AG09319 (cell line): Measurements from ENCODE around the gene SIM1.

Source experiments
- DNase-seq: peaks from one replicate; pipeline ENCODE4 v3.0.0-alpha.2; 2010; ENCODE audit warnings: low read depth; ENCODE audit errors: extremely low read depth
- CTCF ChIP-seq: IDR thresholded peaks from 2 replicates; pipeline ENCODE4 v1.5.1; 2011; ENCODE audit warnings: low read depth, mild to moderate bottlenecking, inconsistent platforms, low read length, moderate library complexity

SIM1 gene

GRCh38 chr6:100446115-100447080 lies 18.3 kb downstream of the SIM1 start:
- DNase-seq = no peak
- no peak for TF ChIP-seq CTCF

GRCh38 chr6:100445512-100445911 lies 19.2 kb downstream of the SIM1 start:
- TF ChIP-seq CTCF = no peak
- DNase-seq = no peak

GRCh38 chr6:100440935-100441334 lies 23.8 kb downstream of the SIM1 start:
- DNase-seq = no peak
- TF ChIP-seq CTCF = no peak

GRCh38 chr6:100435299-100435698 lies 29.4 kb downstream of the SIM1 start:
- TF ChIP-seq CTCF = no peak
- DNase-seq = no peak

GRCh38 chr6:100433726-100434435 lies 30.8 kb downstream of the SIM1 start:
- TF ChIP-seq CTCF = no peak
- DNase-seq = no peak

GRCh38 chr6:100432136-100432535 lies 32.6 kb downstream of the SIM1 start:
- no peak for DNase-seq
- no peak for TF ChIP-seq CTCF

GRCh38 chr6:100430962-100431361 lies 33.8 kb downstream of the SIM1 start:
- no peak for TF ChIP-seq CTCF
- no peak for DNase-seq
